ENCODE data around the gene BCKDHA.

The BCKDHA gene

DNA sequence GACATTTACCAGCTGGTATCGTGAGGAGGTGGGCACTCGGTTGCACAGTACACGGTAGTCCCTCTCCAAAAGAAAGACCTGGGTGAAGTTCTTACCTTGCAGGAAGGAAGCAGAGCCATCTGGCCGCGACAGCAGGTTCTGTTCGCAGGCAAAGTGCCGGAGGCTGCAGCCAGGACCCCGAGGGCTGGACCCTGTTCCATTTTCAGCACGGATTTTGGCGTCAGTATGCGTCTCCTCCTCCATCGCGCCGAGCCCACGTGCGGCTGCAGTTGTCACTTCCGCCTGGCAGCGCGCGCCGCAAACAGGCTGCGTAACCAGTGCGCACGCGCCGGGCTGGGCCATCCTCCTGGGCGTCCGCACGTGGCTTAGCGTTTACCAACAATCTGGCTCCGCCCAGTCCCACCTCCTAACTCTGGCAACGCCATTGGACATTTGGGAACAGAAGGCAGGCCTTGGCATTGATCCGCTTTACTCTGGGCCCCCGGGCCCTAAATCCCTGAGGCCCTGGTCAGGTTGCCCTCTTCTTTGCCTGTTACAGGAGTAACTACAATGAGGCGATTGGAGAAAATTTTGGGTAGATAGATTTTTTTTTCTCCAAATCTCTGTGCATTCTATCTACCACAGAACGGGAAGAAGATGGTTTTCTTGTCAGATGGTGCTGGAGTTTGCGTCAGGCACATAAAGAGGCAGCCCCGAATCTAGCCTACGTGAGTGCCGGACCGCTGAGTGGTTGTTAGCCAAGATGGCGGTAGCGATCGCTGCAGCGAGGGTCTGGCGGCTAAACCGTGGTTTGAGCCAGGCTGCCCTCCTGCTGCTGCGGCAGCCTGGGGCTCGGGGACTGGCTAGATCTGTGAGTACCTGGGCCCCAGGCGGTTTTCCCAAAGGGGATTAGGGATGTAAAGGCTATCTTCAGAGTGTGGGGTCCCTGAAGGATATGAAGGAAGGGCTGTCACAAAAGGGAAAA is at the start of gene BCKDHA, which contains the start of gene EXOSC5:
Gene BCKDHA (plus strand): TSS at position 733 of the 964 bp plus-strand sequence. CDS start 10 bp downstream, at position 743.
Gene EXOSC5 (minus strand): TSS at position 274 of the 964 bp plus-strand sequence. CDS start 31 bp downstream, at position 243.
- TF ChIP-seq POLR2A (IDR thresholded peaks at IDR 0.05; ENCODE audit: low read length) (peak; percentile 59), GATA1 (IDR thresholded peaks at IDR 0.05; ENCODE audit: low read depth, low read length) (no peak)
- peak; percentile 100 for DNase-seq

DNA sequence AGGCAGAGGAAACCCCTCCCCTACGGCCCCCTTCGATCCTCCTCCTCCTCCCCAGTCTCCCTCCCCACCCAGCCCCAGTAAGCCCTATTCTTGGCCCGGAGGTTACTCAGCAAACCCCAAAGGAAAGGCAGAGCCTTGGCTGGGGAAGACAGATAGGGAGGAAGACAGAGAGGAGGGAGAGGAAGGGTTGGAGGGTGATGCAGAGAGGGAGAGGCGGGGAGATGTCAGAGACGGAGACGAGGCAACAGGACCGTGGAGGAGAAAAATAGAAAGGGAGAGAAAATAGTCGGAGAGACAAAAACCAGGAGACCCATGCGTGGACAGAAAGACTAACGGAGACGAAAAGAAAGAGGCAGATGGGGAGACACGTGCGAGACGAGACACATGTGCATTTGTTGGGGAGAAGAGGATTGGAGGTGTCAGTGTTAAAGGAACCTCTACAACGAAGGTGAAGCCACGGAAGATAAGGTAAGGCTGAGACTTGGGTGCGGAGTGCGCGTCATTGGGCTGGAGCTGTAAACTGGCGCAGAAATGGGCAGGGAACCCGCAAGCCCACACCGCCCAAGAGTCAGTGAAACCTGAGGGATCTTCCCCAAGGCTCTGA is 46.8 kb upstream of the BCKDHA start:
- DNase-seq: peak; percentile 57 to 65
- no peak for TF ChIP-seq GATA1 (IDR thresholded peaks at IDR 0.05; ENCODE audit: low read depth, low read length)
- no peak for TF ChIP-seq POLR2A (IDR thresholded peaks at IDR 0.05; ENCODE audit: low read length)

DNA sequence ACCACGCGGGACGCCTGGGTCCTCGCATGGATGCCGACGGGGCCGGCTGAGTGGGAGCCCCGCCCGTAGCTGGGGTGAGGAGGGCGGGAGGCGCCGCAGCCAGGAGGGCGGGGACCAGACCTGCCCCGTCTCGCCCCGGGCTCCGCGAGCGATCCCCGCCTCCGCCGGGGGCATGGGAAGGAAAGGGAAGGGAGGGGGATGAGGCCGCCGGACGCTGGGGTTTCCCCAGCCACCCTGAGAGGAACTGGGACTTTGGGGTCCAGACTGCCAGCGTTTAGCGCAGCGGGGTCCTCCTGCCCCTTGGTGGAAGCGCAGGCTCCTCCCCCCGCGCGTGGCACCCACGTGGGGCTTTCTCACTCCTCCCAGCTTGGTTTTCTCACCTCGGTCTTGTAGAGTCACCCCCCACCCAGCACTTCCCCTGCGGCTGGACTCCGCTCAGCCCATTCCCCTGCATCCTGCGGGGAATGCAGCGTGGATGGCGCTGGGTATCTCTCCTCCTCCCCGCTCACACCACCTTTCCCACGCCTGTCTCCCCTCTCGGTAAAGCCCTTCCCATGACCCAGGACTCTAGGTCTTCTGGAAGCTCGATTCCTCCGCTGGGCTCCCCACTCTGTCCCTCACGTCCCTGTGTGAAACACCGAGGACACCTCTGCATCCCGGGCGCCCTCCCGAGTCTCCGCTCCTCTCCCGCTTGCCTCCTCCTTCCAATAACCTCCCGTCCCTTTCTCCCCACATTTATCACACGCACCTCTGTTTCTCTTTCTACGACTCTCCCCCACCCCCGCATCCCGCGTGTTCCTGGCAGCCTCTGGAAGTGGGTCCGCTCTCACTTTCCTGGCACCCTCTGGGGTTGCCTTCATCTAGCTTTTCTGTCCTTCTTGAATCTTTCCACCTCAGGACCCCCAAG is 46.0 kb upstream of the BCKDHA start:
- DNase-seq: peak; percentile 60 to 73
- TF ChIP-seq POLR2A (IDR thresholded peaks at IDR 0.05; ENCODE audit: low read length): peak; percentile 50
- no peak for TF ChIP-seq GATA1 (IDR thresholded peaks at IDR 0.05; ENCODE audit: low read depth, low read length)

DNA sequence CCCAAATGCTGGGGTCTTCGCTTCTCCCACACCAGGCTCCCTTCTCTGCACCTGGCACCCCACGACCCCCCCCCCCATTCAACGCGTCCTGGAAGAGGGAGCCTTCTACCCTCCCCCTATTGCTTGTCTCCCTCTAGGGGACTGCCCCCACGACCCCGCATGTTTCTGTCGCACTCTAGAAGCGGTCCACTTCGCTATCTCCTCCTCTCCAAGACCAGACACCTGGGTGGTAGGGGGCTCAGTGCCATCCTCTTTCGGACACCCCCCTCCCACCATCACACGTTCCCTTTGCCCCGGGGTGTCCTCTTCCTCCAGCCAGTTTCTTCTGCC is 45.4 kb upstream of the BCKDHA start:
- TF ChIP-seq POLR2A (IDR thresholded peaks at IDR 0.05; ENCODE audit: low read length): no peak
- TF ChIP-seq GATA1 (IDR thresholded peaks at IDR 0.05; ENCODE audit: low read depth, low read length): no peak
- no peak for DNase-seq

DNA sequence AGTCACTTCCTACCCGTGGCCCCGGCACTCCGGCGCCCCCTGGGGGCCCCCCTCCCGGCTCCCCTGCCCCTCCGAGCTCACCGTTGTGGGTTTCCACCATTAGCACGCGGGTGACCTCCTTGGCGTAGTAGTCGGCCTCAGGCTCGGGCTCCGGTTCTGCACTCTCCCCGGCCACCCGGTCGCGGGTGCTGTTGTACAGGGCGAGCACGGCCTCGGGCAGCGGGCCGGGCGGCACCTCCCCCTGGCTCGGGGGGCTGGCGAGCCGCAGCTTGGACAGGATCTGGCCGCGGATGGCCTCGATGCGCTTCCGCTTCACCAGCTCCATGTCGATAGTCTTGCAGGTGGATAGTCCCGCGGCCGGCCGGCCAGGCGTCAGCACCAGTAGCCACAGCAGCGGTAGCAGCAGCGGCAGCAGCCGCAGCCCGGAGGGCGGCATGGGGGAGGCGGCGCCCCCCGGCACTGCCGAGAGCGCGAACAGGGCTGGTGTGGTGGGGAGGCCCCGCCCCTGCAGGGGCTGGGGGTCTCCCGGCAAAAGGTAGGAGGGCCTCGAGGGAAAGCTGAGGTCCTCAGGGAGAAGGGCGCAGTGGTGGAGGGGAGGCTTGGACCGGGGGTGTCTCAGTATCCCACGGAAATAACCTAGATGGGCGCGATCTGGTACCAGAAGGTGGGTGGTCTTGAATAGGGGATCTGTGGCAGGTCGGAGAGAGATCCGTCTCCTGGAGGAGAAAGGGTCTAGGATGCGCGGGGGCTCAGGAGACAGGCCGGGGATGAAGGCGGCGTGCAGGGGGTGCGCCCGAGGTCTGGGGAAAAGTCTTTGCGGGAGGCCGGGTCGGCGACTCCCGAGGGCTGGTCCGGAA is 44.8 kb upstream of the BCKDHA start:
- DNase-seq: peak; percentile 69 to 82
- TF ChIP-seq GATA1 (IDR thresholded peaks at IDR 0.05; ENCODE audit: low read depth, low read length) (no peak), POLR2A (IDR thresholded peaks at IDR 0.05; ENCODE audit: low read length) (no peak)

DNA sequence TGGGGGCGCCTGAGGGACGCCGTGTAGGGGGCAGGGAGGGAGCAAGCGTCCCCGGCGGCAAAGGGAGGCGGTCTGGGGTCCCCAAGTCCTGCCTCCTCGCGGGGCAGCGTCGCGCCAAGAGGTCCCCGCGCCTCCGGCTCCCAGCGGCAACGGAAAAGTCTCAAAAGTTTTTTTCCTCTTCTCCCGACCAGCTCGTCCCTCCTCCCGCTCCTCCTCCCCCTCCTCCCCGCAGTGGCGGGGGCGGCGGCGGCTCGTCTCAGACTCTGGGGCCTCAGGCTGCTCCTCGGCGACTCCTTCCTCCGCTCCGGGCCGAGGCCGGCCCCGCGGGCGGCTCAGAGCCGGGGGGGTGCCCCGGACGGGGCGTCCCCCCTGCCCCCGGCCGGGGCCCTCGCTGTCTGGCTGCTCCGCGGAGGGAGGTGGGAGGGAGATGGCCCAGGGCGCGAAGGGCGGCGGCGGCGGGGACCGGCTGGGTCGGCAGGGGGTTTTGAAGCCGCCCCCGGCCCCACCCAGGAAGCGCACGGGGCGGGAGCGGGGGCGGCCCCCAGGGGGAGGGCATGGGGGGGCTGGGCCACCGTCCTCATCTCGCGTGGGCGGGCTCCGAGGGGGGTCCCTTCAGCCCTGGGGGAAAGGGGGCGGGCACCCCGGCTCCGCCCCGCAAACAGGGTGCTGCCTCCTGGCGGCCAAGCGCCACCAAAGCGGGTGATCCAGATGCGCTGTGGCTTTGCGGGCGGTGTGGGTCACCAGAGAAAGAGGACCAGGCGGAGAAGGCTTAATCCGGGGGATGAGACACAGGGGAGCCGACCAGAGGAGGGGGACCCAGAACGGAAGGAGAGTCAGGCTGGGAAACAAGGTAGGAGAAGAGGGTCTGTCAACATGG is 43.9 kb upstream of the BCKDHA start, which contains the start of gene TGFB1:
Gene TGFB1 (minus strand): TSS at position 457 of the 877 bp plus-strand sequence. CDS start 878 bp downstream, outside the sequence.
- DNase-seq: peak; percentile 86 to 91
- TF ChIP-seq GATA1 (IDR thresholded peaks at IDR 0.05; ENCODE audit: low read depth, low read length): no peak
- peak; percentile 60 for TF ChIP-seq POLR2A (IDR thresholded peaks at IDR 0.05; ENCODE audit: low read length)

DNA sequence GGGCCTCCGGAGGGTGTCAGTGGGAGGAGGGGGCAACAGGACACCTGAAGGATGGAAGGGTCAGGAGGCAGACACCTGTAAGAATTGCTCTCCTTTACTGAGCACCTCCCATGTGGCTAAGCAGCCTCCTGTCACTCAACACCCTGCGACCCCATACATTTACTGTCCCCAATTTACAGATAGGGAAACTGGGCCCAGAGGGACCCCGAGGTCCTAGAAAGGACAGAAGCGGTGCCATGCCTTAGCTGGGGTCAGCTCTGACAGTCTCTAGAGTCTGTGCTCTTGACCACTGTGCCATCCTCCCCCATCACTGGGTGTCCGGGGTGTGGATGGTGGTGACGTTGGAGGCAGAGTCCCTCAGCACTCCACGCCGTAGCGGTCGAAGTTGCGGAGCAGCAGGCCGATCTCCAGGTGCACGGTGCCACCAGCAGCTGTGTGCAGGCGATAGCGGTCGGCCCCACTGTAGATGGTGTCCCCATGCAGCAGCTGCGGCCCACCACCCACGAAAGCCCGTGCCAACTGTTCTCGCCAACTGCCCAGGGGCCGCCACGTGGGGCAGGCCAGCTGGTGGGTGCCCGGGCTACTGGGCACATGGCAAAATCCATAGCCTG is 43.2 kb upstream of the BCKDHA start:
- TF ChIP-seq POLR2A (IDR thresholded peaks at IDR 0.05; ENCODE audit: low read length): no peak
- TF ChIP-seq GATA1 (IDR thresholded peaks at IDR 0.05; ENCODE audit: low read depth, low read length): no peak
- DNase-seq: no peak

DNA sequence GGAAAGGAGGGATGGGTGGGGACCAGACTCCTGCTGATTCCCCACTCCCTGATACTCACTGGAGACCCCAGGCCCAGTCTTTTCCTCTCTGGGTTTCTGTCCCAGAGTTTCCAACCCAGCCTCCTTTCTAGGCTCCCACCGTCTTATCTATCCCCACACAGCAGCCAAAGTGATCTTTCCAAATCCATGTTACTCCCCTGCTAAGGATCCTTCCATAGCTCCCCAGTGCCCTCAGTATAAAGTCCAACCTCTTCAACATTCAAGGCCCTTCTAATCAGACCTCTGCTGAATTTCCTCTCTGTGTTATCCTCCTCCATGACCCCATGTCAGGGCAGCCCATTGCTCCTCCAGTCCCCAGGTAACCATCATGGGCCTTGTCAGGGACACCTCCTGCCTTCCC is 42.6 kb upstream of the BCKDHA start:
- TF ChIP-seq GATA1 (IDR thresholded peaks at IDR 0.05; ENCODE audit: low read depth, low read length) (no peak), POLR2A (IDR thresholded peaks at IDR 0.05; ENCODE audit: low read length) (no peak)
- no peak for DNase-seq

DNA sequence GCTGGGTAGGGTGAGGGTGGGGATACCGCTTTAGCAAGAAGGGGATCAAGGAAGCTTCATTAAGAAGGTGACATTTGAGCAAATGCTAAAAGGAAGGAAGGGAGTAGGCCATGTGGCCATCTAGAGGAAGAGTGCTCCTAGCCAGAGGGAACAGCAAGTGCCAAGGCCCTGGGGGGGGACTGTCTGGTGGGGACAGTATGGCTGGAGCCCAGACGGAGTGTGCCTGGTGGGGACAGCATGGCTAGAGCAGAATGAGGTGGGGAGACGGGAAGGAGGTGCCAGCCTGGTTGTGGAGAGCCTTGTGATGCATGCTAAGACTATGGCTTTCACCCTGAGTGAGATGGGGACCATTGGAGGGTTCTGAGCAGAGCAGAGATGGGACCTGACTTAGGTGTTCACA is 41.8 kb upstream of the BCKDHA start:
- DNase-seq: no peak
- no peak for TF ChIP-seq GATA1 (IDR thresholded peaks at IDR 0.05; ENCODE audit: low read depth, low read length)

DNA sequence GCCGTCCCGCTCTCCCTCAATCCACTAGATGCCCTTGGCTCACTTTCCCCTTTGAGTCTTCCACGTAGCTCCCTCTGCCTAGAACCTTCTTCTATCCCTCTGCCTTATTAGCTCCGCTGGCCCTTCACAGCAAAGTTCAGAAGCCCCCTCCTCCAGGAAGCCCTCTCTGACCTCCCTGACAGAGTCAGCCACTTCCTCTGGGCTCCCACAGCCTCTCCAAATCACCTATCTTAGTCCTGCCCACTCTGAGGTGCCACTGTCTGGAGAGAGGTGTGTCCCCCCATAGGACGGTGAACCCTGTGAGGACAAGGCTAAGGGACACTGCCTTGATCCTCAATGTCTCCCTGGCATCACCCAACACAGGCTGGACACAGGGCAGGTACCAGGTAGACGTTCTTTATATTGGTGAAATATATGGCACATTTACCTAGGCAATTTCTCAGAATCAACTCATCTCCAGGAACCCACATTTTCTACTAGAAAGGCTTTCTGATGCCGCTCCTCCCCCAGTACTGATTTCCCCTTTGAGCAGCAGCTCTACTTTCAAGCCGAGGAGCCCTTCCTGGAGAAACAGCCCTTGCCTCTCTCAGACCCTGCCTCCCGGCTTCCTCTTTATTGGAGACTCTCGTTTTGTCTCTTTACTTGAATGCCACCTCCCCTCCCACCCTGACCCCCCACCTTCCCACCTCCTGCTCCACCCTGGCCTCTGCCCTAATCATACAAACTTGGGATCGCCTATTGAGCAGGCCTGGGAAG is 40.5 kb upstream of the BCKDHA start:
- TF ChIP-seq POLR2A (IDR thresholded peaks at IDR 0.05; ENCODE audit: low read length) (no peak), GATA1 (IDR thresholded peaks at IDR 0.05; ENCODE audit: low read depth, low read length) (no peak)
- no peak for DNase-seq

DNA sequence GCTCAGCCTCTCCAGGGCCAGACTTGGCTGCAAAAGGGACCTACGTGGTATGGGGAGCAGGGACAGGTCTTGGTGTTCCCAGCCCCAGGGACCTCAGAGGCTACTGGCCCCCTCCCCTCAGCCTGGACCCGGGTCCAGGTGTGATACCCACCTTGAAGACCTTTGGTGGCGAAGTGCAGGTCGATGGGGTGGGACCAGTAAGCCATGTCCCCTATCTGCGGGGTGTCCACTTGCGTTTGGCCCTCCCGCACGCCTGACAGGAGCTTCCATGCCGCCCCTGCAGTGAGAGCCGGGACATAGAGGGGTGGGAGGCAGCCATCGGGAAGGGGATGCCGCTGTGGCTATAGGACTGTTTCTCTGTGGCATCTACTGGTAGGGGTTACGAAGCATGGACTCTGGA is 39.9 kb upstream of the BCKDHA start:
- DNase-seq: no peak
- TF ChIP-seq GATA1 (IDR thresholded peaks at IDR 0.05; ENCODE audit: low read depth, low read length) (no peak), POLR2A (IDR thresholded peaks at IDR 0.05; ENCODE audit: low read length) (no peak)
